Right kidney (tissue), 1 donor: ENCODE results near the gene SIPA1L3.

Source experiments
- DNase-seq: peaks from one replicate; pipeline ENCODE4 v3.0.0-alpha.2; 2016

The SIPA1L3 gene

DNA sequence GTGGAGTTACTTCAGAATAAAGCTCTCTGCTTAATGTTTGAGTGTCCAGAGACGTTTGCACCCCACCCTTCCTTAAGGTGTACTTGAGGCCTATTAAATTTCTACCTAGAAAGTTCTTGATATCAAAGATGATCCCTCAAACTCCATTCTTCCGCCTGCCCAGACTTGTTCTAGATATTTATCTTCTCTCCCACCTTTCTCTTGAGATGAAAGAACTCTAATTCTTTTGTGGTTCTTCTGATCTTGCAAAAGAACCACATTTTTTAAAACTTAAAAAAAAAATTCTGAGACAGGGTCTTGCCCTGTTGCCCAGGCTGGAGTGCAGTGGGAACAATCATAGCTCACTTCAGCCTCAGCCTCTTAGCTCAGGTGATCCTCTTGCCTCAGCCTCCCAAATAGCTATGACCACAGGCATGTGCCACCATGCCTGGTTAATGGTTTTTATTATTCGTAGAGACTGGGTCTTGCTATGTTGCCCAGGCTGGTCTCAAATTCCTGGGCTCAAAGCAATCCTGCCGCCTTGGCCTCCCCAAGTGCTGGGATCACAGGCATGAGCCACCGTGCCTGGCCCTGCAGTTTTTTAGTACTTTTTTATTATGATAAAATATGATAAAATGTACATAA is 94.3 kb downstream of the SIPA1L3 start:
- DNase-seq = no peak

DNA sequence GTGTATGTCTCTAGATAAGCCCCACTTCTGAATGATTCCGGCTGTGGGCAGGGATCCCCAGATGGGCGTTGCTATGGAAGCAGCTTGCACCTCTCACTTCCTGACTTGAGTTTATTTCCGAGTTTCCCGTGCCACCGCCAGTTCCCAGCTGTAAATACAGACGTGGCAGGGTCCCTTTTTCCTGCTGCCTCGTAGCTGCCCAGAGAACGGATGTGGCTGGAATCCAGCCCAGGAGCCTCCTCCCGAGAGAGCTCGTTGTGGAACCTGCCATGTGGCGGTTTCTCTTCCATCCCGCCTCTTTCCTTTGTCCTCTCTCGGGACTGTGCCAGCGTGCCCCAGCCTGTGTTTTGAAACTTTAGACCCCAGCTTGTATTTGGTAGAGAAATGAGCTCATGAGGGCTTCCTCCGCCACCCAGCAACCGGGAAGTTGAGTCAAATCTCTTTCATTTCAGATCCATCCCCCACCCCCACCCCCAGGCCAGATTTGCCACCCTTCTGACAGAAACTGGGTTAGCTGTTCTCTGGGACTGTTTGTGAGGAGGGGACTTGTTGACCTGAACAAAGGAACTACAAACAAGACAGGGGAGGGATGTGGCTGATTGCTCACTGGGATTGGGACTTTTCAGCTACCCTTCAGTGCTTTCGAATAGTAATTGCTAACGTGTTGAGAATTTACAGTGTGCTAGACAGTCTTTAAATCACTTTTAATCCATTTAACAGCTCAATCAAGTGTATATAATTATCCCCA is 96.6 kb downstream of the SIPA1L3 start:
- DNase-seq = peak; percentile 77

DNA sequence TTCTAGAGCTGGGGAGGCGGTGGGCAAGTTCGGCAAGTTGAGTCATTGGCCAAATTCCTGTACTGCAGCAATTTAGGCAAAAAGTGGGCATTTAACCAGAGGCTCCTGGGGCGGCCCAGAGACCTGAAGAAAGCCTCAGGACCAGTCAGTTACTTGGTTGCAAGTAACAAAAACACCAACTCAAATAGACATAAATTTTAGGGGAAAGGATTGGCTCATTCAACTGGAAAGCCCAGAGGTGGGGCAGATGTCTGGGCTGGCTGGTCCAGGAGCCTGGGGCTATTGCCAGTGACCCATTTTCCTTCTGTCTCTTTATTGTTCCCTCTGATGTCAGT is 97.1 kb downstream of the SIPA1L3 start:
- DNase-seq = no peak

DNA sequence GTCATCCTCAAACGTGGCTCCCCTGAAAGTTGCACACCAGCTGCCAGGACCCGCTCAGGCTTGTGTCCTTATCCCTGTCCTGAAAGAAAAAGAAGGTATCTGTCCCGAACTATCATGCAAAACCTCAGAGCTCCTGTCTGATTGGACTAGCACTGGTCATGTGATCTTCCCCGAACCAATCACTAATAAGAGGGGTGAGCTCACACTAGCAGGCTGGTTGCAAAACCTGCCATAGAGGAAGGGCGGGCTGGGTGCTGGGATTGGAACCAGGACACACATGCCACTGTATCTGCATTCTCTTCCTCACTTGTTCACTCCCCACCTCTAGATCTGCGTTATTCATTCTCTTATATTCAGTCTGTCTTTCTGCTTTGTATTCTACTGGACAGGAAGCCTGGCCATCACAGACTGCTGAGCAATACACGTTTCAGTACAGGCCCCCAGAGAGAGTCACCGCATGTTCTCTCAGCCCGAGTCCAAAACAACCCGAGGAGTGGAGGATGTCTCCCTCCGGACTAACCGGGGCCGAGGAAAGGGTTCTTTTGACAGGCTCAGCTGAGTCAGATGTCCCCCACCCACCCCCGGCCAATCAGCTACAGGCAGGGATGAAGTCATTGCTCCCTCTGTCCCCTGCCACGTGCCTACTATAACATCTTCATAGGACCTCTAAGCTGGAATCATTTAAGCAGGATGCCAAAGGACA is 97.7 kb downstream of the SIPA1L3 start:
- peak; percentile 84 for DNase-seq

DNA sequence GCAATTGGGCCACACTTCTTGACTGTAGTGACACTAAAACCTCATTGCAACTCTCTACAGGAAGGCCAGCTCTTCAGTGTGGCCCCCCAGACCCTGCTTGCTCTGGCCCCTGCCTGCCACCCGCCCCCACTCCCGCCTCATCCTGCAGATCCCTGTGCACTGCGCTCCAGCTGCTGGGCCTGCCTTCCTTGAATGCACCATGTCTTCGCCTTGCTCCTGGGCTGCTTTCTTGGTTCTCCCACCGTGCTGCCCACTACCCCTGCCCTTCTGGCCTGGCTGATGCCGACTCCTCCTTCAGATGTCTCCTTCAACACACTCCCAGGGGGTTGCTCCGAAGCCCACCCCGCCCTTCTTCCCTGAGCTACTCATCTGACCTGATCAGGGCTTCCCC is 98.2 kb downstream of the SIPA1L3 start:
- no peak for DNase-seq

DNA sequence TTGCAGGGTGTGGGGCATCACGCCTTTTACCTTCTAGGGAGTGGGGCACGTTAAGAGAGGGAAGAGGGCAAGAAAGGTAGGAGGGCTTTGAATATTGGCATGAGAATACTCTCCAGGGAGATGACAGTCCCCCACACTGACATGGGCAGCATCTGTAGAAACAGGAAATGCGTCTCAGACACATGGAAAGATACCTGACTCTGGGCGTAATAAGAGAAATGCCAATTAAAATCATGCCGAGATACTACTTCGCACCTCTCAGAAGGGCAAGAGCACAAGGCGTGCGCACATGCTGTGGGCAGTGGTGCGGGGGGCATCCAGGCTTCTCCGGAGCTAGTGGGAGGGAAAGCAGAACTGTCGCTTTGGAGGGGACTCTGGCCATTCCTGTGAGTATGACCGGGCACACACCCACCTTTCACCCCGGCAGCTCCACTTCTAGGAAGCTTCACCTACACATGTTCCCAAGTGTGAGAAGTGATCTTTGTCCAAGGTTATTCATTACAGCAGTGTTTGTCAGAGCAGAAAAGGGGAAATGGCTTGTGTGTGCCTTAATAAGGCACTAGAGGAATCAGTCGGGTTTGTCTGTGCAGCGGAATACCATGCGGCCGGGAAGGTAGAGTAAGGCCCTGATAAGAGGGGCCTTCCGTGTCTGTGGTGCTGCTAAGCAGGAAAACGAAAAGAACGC is 99.5 kb downstream of the SIPA1L3 start:
- no peak for DNase-seq

DNA sequence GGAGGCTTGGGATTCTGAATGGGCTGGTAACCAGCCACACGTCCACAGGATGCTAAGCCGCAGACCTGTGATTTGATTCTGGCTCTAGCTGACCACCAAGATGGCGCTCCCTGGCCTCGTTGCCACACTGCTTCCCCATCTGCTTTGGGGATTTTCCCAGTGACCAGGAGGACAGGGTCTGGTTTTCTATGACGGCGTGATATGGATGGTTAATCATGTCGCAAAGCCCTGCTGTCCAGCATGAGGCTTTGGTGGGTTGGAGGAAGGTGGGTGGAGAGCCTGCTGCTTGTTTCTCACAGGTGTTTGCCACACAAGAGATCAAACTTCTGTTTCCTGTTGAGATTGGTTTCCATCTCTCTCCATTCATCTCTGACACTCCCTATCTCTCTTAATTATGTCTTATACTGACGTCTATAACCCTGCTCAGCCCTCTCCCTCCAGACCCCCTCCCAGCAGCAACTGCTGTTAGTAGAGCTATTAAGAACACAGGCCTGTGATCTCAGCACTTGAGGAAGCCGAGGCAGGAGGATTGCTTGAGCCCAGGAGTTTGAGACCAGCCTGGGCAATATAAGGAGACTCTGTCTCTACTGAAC is 102.7 kb downstream of the SIPA1L3 start:
- DNase-seq = no peak

DNA sequence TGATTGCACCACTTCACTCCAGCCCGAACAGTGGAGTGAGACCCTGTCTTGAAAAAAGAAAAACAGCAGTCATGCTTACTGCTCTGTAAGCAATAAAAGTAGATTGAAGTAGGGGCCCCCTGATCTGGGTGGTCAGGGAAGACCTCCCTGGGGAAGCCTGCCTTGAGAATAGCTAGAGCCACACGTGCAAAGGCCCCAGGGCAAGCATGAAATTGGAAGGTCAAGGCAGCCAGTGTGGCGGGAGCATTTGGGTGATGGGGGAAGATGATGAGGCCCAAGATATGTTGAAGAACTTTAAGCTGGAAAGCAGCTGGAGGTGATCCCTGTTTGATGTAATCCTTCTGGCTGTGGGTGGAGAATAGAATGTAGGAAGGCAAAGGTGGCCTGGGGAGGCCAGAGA is 104.4 kb downstream of the SIPA1L3 start:
- no peak for DNase-seq

DNA sequence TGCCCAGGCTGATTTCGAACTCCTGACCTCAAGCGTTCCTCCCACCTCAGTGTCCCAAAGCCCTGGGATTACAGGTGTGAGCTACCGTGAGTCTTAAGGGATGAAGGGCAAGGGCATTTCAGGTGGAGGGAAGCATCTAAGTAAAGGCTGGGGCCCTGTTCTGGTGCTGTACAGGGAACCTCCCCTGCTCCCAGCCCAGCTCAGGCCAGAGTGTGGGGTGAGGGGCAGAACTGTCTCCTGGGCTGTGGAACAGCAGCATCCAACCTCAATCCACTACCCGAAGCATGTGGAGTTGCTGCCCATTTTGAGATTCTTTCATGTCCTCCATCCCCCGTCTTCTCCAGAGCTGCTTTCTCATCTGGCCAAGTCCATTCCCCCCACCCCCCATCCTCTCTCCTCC is 105.3 kb downstream of the SIPA1L3 start:
- DNase-seq = no peak

DNA sequence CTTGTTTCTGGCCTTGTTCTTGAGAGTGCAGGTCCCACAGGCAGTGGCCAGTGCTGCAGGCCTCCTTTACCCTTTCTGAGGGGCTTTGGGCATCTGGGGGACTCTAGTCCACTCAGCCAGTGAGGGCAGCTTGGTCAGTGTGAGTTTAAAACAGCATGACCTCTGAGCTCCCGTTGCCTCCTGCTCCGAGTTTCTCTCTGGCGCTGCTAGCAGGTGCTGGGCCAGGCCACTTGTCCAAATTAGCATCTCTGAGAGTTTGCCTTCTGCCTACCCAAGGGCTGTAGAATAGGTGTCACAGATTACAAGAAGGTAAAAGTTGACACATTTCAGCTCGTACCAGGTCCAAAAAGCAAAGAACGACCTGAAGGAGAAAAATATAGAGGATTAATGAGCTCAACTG is 105.9 kb downstream of the SIPA1L3 start:
- no peak for DNase-seq

DNA sequence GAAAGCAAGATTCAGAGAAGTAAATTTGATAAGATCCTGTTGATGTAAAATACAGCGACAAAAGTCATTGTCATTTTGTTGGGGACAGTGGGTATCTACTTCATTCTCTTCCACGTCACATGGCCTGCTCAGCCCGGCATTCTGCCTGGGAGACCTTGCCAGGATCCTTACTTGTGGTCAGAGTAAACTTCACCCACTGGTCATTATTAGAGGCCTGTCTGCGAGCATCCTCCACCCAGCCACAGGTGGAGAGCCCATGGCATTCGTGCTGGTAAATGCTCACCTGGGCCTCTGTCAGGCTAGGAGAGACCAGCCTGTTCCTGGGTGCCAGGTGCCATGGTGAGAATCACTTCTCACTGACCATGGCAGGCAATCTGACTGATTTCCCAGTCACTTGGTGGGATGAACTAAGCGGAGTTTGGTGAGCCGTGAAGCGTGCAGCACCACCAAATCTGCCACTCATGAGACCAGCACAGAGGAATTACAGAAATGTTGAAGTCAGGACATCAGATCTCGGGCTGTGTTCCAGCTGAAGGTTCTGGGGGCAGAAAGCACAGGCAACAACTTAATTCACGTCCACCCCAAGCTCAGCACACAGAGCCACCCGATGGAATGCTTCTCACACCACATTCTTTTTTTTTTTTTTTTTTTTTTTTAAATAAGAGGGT is 107.0 kb downstream of the SIPA1L3 start:
- DNase-seq = no peak

DNA sequence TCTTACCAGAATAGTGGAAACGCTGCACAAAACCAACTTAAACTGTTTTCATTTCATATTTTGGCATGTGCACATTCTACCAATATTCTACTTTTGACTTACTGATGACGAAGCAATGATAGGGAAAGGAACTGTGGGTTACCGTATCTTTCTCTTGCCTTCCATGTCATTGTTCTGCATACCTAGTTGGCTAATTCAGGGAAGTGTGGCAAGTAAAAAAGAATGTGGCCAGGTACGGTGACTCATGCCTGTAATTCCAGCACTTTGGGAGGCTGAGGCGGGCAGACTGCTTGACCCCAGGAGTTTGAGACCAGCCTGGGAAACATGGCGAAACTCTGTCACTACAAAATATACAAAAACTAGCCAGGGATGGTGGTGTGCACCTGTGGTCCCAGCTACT is 108.2 kb downstream of the SIPA1L3 start:
- DNase-seq = no peak

DNA sequence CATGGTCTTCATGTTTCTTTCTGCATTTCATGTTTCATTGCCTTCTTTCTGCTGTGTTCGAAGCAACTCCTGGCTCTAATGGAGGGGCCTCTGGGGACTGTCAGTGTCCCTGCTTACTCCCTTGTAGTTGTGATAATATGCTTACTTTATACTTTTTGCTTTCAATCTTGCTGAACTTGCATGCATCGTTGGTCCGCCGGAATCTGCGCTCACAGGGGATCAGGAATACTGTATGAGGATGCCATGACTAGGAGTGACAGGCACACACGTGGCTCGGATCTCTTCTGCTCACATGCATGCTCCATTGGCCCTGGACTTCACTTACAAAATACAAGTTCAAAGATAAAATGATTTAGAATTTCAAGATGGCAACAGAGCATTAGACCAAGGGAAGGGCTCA is 108.8 kb downstream of the SIPA1L3 start:
- no peak for DNase-seq

DNA sequence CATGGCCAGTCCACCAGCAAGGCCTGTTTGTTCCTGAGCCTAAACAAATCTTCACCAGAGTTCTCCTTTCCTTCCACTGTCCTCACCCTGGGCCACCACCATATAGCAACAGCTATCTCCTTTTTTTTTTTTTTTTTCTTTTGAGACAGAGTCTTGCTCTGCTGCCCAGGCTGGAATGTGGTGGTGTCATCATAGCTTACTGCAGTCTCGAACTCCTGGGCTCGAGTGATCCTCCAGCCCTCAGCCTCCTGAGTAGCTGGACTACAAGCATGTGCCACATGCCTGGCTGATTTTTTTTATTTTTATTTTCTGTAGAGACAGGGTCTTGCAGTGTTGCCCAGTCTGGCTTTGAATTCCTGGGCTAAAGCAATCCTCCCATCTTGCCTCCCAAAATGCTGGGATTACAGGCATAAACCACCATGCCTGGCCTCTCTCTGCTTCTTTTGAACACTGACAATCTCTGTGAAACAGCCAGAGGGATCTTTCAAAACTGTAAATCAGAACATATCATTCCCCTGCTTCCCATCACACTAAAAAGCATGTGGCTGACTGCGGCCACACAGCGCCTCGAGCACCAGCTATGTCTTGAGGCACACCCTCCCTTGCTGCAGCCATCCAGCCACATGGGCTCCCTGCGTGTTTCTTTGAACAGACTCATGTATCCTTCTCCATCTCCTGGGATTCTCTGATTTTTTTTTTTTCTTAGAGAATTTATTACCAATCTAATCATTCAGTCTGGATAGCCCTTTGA is 110.6 kb downstream of the SIPA1L3 start:
- DNase-seq = no peak

DNA sequence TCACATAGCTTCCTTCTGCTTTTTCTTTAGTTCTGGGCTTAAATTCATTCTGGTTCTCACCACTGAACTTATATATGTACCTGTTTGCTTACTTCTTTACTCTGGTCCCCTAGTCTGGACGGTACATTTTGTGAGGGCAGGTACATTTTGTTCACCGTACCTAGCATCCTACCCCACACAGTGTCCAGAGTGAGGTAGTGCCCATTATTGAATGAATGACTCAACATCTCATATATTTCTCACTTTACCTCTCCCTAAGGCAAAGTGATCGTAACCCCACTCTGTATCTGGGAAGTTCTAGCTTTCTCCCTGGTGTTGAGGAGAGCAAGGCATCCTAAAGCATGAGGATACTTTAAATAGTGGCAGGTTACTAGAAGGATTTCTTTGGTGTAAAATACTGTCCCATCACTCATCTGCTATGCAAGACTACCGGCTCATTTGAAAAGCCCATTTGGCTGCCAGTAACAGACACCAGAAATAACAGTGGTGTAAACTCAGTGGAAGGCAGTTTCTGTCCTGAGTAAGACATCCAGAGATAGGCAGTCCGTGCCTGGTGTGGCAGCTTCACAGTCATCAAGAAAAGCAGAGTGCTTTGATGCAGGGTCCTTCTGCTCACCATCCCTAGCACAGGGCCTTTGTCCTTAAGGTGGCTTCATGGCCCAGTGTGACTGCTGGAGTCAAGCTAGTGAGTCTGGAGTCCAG is 111.8 kb downstream of the SIPA1L3 start:
- DNase-seq = no peak

DNA sequence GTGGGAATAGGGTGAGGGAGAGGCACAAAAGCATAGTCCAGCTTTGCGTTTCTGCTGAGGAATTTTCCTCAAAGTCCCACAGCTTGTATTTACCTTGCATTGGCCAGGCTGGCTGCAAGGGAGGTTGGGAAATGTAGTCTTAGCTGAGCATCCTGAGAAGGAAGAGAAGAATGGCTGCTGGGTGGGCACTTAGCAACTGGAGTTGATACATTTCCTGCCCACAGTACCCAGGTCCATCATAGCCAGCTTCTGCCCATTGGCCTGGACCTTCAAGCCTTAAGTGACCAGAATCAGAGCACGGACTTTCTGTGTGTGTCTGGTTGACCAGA is 112.4 kb downstream of the SIPA1L3 start:
- DNase-seq = no peak

DNA sequence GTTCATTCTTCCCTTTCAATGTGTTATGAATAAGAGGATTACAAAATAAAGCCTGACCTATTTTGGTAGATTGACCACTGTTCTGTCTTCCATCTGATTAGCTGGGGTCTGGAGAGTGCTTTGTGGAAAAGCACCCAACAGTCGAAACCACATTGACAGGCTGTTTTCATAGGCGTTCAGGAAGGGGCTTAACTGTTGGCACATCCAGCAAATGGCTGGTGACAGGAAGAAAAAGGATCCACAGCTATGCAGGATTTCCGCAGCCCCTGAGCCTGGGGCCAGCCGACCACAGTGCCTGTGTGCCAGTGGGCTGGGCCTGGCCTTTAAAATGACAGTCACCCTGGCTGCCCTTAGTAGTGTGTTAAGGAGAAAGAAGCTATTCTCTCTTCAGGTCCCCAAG is 113.3 kb downstream of the SIPA1L3 start:
- no peak for DNase-seq

DNA sequence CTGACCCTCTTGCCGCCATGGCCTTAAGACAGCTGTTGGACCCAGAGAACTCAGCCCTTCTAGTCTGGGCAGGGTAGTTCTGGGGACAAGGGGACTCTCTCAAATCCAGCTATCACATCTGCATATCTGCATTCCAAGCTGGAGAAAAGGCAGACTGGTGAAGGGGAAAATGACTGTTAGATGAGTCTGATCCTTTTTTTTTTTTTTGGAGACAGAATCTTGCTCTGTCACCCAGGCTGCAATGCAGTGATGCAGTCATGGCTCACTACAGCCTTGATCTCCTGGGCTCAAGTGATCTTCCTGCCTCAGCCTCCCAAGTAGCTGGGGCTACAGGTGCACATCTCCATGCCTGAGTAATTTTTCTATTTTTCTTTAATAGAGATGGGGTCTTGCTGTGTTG is 114.3 kb downstream of the SIPA1L3 start:
- DNase-seq = no peak

DNA sequence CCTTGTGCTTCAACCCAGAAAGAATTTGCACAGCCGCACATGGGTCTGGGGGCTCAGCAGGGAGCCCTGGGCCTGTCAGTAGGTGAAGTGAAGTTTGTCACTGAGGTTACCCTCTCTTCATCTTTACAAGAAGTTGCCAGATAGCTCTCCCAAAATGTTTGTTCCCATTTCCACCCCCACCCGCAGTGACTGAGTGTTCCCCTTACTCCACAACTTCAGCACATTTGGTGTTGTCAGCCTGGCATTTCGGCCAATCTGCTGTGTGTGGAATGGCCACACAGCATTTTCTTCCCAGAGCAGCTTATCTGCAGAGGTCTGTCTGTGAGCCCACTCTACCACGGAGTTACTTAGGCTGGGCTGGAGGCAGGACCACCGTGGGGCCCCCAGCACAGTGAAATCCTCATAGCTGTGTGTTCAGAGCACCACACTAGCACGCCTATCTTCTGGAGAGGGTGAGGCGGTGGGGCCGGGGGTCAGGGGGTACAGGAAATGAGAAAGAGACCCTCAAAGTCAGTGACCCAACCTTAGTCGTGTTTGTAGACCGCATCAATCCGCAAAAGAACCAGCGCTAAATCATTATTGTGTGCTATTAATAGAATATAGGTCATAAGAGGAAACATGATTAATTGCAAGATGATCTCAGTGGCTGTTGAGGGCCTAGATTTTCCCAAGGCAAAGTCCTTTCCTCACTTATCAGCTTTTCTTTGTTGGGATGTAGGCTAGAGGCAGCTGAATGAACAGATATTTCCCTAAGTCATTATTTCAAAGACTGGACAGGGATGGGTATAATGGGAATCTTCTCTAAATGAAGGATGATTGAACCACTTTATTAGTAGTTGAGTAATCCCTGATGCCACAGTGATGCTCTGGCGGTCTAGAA is 116.0 kb downstream of the SIPA1L3 start:
- no peak for DNase-seq
